ENCODE data around the gene LGALS16.

GRCh38 chr19:39660661-39661060 lies 4.9 kb downstream of the LGALS16 start:
- TF ChIP-seq CTCF (IDR thresholded peaks at IDR 0.05), result no peak
- TF ChIP-seq POLR2A (IDR thresholded peaks at IDR 0.05), result no peak
- no peak for TF ChIP-seq POLR2AphosphoS5 (IDR thresholded peaks at IDR 0.05)

Data from sigmoid colon (tissue), 4 donors.